ENCODE results near the gene MCOLN3. TPM values are rescaled to one million over a fixed set of nuclear protein-coding genes. Genes with fewer than 3 reads are reported as not detected.
A peak's percentile ranks its signal among the peaks of the same experiment; 100 is the strongest.

The MCOLN3 gene
- total RNA-seq, 1 donor from 2014 or later: 0.75 TPM

GRCh38 chr1:84972377-84972987, 75.8 kb downstream of the MCOLN3 start:
- TF ChIP-seq EZH2 (IDR thresholded peaks at IDR 0.05; ENCODE audit: insufficient read depth, low read length) (no peak), CTCF (IDR thresholded peaks at IDR 0.05; ENCODE audit: insufficient read depth, low read depth, low read length) (no peak)
- no peak overlapping the region for H3K27ac Mint-ChIP-seq (ENCODE audit: unreplicated experiment)
- no peak for FAIRE-seq

GRCh38 chr1:84971957-84972356, 76.3 kb downstream of the MCOLN3 start:
- Mint-ChIP-seq H3K4me3 (ENCODE audit: unreplicated experiment) (no peak overlapping the region), H3K36me3 (ENCODE audit: low read depth, unreplicated experiment) (no peaks in the 10 kb centered on the region), H3K4me1 (ENCODE audit: low read depth, unreplicated experiment) (no peaks in the 10 kb centered on the region), H3K27ac (ENCODE audit: unreplicated experiment) (no peak overlapping the region), H3K9me3 (ENCODE audit: unreplicated experiment) (no peaks in the 10 kb centered on the region), H3K27me3 (ENCODE audit: low read depth, unreplicated experiment) (peaks cover 4% of the 10 kb centered on the region)
- no peaks in the 10 kb centered on the region for H3K27me3 ChIP-seq (ENCODE audit: insufficient read depth, low read length)
- no peaks in the 10 kb centered on the region for H4K20me1 ChIP-seq (ENCODE audit: insufficient read depth, low read length)
- H3K4me2 ChIP-seq (ENCODE audit: low read length): no peak overlapping the region
- no peaks in the 10 kb centered on the region for H3K79me2 ChIP-seq (ENCODE audit: insufficient read depth, low read length)
- no peak for FAIRE-seq
- H3K27ac ChIP-seq (ENCODE audit: low read depth, low read length): no peak overlapping the region
- no peak overlapping the region for H3K4me3 ChIP-seq (ENCODE audit: insufficient read depth, low read depth, low read length)
- TF ChIP-seq EZH2 (IDR thresholded peaks at IDR 0.05; ENCODE audit: insufficient read depth, low read length) (no peak), CTCF (IDR thresholded peaks at IDR 0.05; ENCODE audit: insufficient read depth, low read depth, low read length) (no peak)
- H3K9me3 ChIP-seq (ENCODE audit: insufficient read depth, low read depth, low read length): no peaks in the 10 kb centered on the region
- DNase-seq (ENCODE audit: low read depth): no peak
- no peak overlapping the region for H2AFZ ChIP-seq (ENCODE audit: low read depth, low read length)
- no peak overlapping the region for H3K9ac ChIP-seq (ENCODE audit: low read length)
- no peaks in the 10 kb centered on the region for H3K36me3 ChIP-seq (ENCODE audit: insufficient read depth, low read length)
- H3K4me1 ChIP-seq (ENCODE audit: insufficient read depth, low read length): no peaks in the 10 kb centered on the region

More at GRCh38 chr1:84972377-84972987, 75.8 kb downstream of the MCOLN3 start:
- H4K20me1 ChIP-seq (ENCODE audit: insufficient read depth, low read length): no peaks in the 10 kb centered on the region
- Mint-ChIP-seq H3K4me1 (ENCODE audit: low read depth, unreplicated experiment) (no peaks in the 10 kb centered on the region), H3K9me3 (ENCODE audit: unreplicated experiment) (no peaks in the 10 kb centered on the region), H3K4me3 (ENCODE audit: unreplicated experiment) (no peak overlapping the region), H3K27me3 (ENCODE audit: low read depth, unreplicated experiment) (peaks cover 4% of the 10 kb centered on the region), H3K36me3 (ENCODE audit: low read depth, unreplicated experiment) (no peaks in the 10 kb centered on the region)
- H2AFZ ChIP-seq (ENCODE audit: low read depth, low read length): no peak overlapping the region
- no peaks in the 10 kb centered on the region for H3K36me3 ChIP-seq (ENCODE audit: insufficient read depth, low read length)
- no peaks in the 10 kb centered on the region for H3K9me3 ChIP-seq (ENCODE audit: insufficient read depth, low read depth, low read length)
- DNase-seq (ENCODE audit: low read depth): no peak
- H3K27ac ChIP-seq (ENCODE audit: low read depth, low read length): no peak overlapping the region
- no peaks in the 10 kb centered on the region for H3K79me2 ChIP-seq (ENCODE audit: insufficient read depth, low read length)
- peak overlapping the region; percentile 26 for H3K4me2 ChIP-seq (ENCODE audit: low read length)
- H3K4me3 ChIP-seq (ENCODE audit: insufficient read depth, low read depth, low read length): no peak overlapping the region
- no peaks in the 10 kb centered on the region for H3K27me3 ChIP-seq (ENCODE audit: insufficient read depth, low read length)
- H3K9ac ChIP-seq (ENCODE audit: low read length): no peak overlapping the region
- no peaks in the 10 kb centered on the region for H3K4me1 ChIP-seq (ENCODE audit: insufficient read depth, low read length)

- Mint-ChIP-seq H3K4me1 (ENCODE audit: low read depth, unreplicated experiment) (no peaks in the 10 kb centered on the region), H3K4me3 (ENCODE audit: unreplicated experiment) (no peak overlapping the region), H3K27me3 (ENCODE audit: low read depth, unreplicated experiment) (peaks cover 4% of the 10 kb centered on the region), H3K36me3 (ENCODE audit: low read depth, unreplicated experiment) (no peaks in the 10 kb centered on the region), H3K9me3 (ENCODE audit: unreplicated experiment) (no peaks in the 10 kb centered on the region), H3K27ac (ENCODE audit: unreplicated experiment) (no peak overlapping the region)
- H3K9ac ChIP-seq (ENCODE audit: low read length): no peak overlapping the region
- no peak for TF ChIP-seq EZH2 (IDR thresholded peaks at IDR 0.05; ENCODE audit: insufficient read depth, low read length)
- no peak for TF ChIP-seq CTCF (IDR thresholded peaks at IDR 0.05; ENCODE audit: insufficient read depth, low read depth, low read length)
- H3K9me3 ChIP-seq (ENCODE audit: insufficient read depth, low read depth, low read length): no peaks in the 10 kb centered on the region
- H3K4me2 ChIP-seq (ENCODE audit: low read length): no peak overlapping the region
- H2AFZ ChIP-seq (ENCODE audit: low read depth, low read length): no peak overlapping the region
- H3K27me3 ChIP-seq (ENCODE audit: insufficient read depth, low read length): no peaks in the 10 kb centered on the region
- FAIRE-seq: no peak
- no peaks in the 10 kb centered on the region for H4K20me1 ChIP-seq (ENCODE audit: insufficient read depth, low read length)
- no peaks in the 10 kb centered on the region for H3K4me1 ChIP-seq (ENCODE audit: insufficient read depth, low read length)
- H3K27ac ChIP-seq (ENCODE audit: low read depth, low read length): no peak overlapping the region
- no peaks in the 10 kb centered on the region for H3K79me2 ChIP-seq (ENCODE audit: insufficient read depth, low read length)
- no peaks in the 10 kb centered on the region for H3K36me3 ChIP-seq (ENCODE audit: insufficient read depth, low read length)
- no peak for DNase-seq (ENCODE audit: low read depth)
- no peak overlapping the region for H3K4me3 ChIP-seq (ENCODE audit: insufficient read depth, low read depth, low read length)
Measured at GRCh38 chr1:84969489-84970250, 78.6 kb downstream of the MCOLN3 start.

Data from astrocyte (in vitro differentiated cells and primary cell).